Neural progenitor cell (in vitro differentiated cells): ENCODE data around the gene MYCN.

Source experiments
- EZH2 ChIP-seq: fragments of 200-600 bp; sonication (generic); IDR thresholded peaks from 2 replicates; pipeline ENCODE4 v1.6.1; 2017; ENCODE audit warnings: antibody characterized with exemption, mild to moderate bottlenecking, moderate library complexity
- TF ChIP-seq, protein P1 (sequence below): fragments of 200-600 bp; sonication (generic); IDR thresholded peaks from 2 replicates; pipeline ENCODE4 v1.5.1; 2017; ENCODE audit warnings: antibody characterized with exemption, mild to moderate bottlenecking

DNA sequence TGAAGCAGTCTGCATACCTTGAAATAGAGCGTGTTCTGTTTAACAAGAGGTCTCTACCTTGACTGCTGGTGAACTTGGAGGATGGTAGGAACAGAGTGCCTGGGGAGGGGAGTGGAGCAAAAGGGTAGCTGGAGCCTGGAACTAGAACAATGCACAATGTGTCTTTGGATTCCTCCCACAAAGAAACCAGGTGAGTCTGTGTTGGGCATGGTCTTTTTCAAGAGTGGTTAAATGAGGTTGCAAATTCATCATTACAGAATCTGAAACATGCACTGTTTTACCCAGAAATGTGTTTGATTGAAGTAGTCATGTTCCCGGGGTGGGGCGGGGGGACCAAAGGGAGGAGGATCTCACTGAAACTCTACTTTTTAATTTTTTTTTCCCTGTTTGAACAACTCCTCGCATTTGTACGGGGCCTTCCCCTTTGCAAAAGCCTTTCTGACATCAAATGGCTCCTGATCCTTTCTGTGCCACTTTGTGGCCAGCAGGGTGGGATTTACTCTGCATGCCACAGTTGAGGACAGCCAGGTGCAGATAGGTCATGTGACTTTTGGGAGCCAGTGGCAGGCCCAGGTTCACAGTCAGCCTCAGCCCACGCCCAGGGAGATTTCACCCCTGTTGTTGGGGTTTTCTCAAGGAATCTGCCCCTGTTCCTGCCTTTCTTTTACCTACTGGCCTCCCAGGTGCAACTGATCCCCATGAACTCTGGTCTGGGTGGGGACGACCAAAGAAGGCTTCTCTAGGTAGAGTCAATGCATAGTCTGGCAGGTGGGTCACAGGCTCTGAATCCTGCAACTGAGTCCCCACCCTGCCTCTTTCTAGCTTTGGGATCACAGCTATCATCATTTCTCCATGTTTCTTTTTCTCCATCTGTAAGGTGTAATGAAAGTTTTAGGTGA lies 28.2 kb downstream of the MYCN start:
- TF ChIP-seq, protein P1, sequence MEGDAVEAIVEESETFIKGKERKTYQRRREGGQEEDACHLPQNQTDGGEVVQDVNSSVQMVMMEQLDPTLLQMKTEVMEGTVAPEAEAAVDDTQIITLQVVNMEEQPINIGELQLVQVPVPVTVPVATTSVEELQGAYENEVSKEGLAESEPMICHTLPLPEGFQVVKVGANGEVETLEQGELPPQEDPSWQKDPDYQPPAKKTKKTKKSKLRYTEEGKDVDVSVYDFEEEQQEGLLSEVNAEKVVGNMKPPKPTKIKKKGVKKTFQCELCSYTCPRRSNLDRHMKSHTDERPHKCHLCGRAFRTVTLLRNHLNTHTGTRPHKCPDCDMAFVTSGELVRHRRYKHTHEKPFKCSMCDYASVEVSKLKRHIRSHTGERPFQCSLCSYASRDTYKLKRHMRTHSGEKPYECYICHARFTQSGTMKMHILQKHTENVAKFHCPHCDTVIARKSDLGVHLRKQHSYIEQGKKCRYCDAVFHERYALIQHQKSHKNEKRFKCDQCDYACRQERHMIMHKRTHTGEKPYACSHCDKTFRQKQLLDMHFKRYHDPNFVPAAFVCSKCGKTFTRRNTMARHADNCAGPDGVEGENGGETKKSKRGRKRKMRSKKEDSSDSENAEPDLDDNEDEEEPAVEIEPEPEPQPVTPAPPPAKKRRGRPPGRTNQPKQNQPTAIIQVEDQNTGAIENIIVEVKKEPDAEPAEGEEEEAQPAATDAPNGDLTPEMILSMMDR: no peak
- no peak for TF ChIP-seq EZH2
